ENCODE measurements around the gene ANKRD1. TPM values are rescaled to one million over a fixed set of nuclear protein-coding genes. Genes with fewer than 3 reads are reported as not detected.
A peak's percentile ranks its signal among the peaks of the same experiment; 100 is the strongest.

Gene ANKRD1
- total and polyA plus RNA-seq, 11 donors = 1,315 to 9,579 (median 4,181) TPM

GRCh38 chr10:90879062-90879461 lies 41.8 kb downstream of the ANKRD1 start:
- no peaks in the 10 kb centered on the region for H3K9me3 ChIP-seq
- H3K27me3 ChIP-seq = no peaks in the 10 kb centered on the region
- H3K4me3 ChIP-seq = no peak overlapping the region
- TF ChIP-seq CTCF (IDR thresholded peaks at IDR 0.05) (no peak), POLR2A (IDR thresholded peaks at IDR 0.05) (no peak)
- H3K36me3 ChIP-seq = peaks cover 0 to 93% (median 73%) of the 10 kb centered on the region in 9 donors
- no peak overlapping the region for H3K27ac ChIP-seq
- no peak for ATAC-seq
- WGBS, 4 donors = 87 to 93% (median 90%) methylated on average over 2 of the region's 2 CpGs
- intact Hi-C loops (cut with DNase I) = loop anchor here in 2 of 10 donors (10.0 kb wide), 2 partner anchors 506 to 1454 kb away; no protein-coding TSS in a partner anchor
- no peak for DNase-seq
- peaks cover 0 to 7% (median 0%) of the 10 kb centered on the region in 12 donors for H3K4me1 ChIP-seq

GRCh38 chr10:90872648-90873020 lies 48.3 kb downstream of the ANKRD1 start:
- intact Hi-C loops (cut with DNase I) = loop anchor here in 4 of 10 donors (5.0 to 10.0 kb wide), 4 partner anchors 125 to 1448 kb away; no protein-coding TSS in a partner anchor

GRCh38 chr10:90871766-90872647 lies 48.9 kb downstream of the ANKRD1 start, which contains the start of gene RPP30:
Gene RPP30 (plus strand): TSS chr10:90871974. CDS start chr10:90871987, 13 bp downstream.
- H3K27ac ChIP-seq = peak within 1 kb of the TSS; percentile 24 to 78 (median 64)
- TF ChIP-seq POLR2A (IDR thresholded peaks at IDR 0.05) = peak in 1 of 2 donors; percentile 21
- no peak for TF ChIP-seq CTCF (IDR thresholded peaks at IDR 0.05)
- H3K27me3 ChIP-seq = no peaks in the 10 kb centered on the region
- DNase-seq (peak; percentile 83 to 92 (median 86)), ATAC-seq (peak; percentile 97 to 99 (median 98))
- intact Hi-C loops (cut with DNase I) = loop anchor here in 4 of 10 donors (5.0 to 10.0 kb wide), 4 partner anchors 125 to 1447 kb away; no protein-coding TSS in a partner anchor
- peaks cover 0 to 27% (median 14%) of the 10 kb centered on the region in 12 donors for H3K4me1 ChIP-seq
- H3K9me3 ChIP-seq = peaks cover 0 to 10% (median 0%) of the 10 kb centered on the region in 12 donors
- H3K4me3 ChIP-seq = peak within 1 kb of the TSS; percentile 66 to 98 (median 80)
- 0 to 1% (median 0%) methylated on average over 43 of the region's 43 CpGs for WGBS, 4 donors
- peaks cover 0 to 29% (median 16%) of the 10 kb centered on the region in 9 donors for H3K36me3 ChIP-seq

More at GRCh38 chr10:90872648-90873020, 48.3 kb downstream of the ANKRD1 start:
- WGBS, 4 donors = 24 to 31% (median 25%) methylated on average over 8 of the region's 8 CpGs
- Histone ChIP-seq H3K27ac (no peak overlapping the region), H3K36me3 (peaks cover 0 to 35% (median 23%) of the 10 kb centered on the region in 9 donors), H3K4me1 (peaks cover 0 to 27% (median 14%) of the 10 kb centered on the region in 12 donors), H3K4me3 (peak overlapping the region; percentile 66 to 98 (median 80)), H3K27me3 (no peaks in the 10 kb centered on the region), H3K9me3 (peaks cover 0 to 10% (median 0%) of the 10 kb centered on the region in 12 donors)
- DNase-seq (no peak), ATAC-seq (no peak)
- TF ChIP-seq POLR2A (IDR thresholded peaks at IDR 0.05) = no peak
- TF ChIP-seq CTCF (IDR thresholded peaks at IDR 0.05) = no peak

All from heart left ventricle (tissue), 16 donors.